ENCODE results near the gene XYLT1. TPM values are rescaled to one million over a fixed set of nuclear protein-coding genes. Genes with fewer than 3 reads are reported as not detected.
A peak's percentile ranks its signal among the peaks of the same experiment; 100 is the strongest.

XYLT1 gene
- total and polyA plus RNA-seq, 2 of the 4 experiments (the other 2 are of a cell fraction): 9.0 to 12.7 TPM

DNA sequence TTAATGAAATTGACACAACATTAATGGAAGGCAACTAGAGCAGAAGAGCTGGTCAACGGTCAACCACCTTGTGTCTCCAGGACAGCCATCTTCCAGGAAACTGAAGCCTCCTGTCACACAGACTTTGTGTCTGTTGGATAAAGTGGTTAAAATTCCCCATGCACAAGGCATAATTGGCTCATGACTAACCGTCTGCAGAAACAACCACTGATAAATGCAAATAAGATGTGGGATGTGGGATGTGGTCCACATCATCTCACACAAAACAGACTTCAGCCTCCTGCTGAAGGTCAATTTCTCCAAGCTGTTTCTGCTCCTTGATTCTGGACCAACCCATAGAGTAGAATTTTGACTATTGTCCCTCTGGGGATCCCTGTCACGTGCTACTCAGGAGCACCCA is 26.9 kb upstream of the XYLT1 start:
- POLR2A ChIA-PET (ENCODE audit: unreplicated experiment): no interaction called here
- 100% methylated on average over 1 of the region's 3 CpGs; no CpG with 5 or more reads in 1 of the 2 experiments for WGBS, 2 experiments (ENCODE audit: extremely low coverage in 2 of 2, insufficient read length in 1 of 2)
- no peak for TF ChIP-seq SMC3 (IDR thresholded peaks at IDR 0.05; ENCODE audit: low read depth, low read length)
- no peak for TF ChIP-seq RAD21 (IDR thresholded peaks at IDR 0.05; ENCODE audit: low read length)
- no peaks in the 10 kb centered on the region for H3K36me3 ChIP-seq (ENCODE audit: control insufficient read depth, insufficient read depth, low read length)
- no peak overlapping the region for H2BK15ac ChIP-seq (ENCODE audit: low read depth, low read length)
- no peak overlapping the region for H3K18ac ChIP-seq (ENCODE audit: low read depth, low read length)
- peak overlapping the region; percentile 37; the same call in 1 of the 2 replicates for H3K4ac ChIP-seq (ENCODE audit: low read depth, low read length)
- peaks cover 4% of the 10 kb centered on the region for H3K9me1 ChIP-seq (ENCODE audit: insufficient read depth, low read length)
- H3K27ac ChIP-seq (ENCODE audit: insufficient read depth, low read length): no peak overlapping the region
- BruUV-seq (replicated peaks): no TSS peak
- CTCF ChIA-PET: no interaction called here
- in situ Hi-C loops (cut with MboI; ENCODE audit: low sequenced_read_pairs): no loop called here
- H2BK120ac ChIP-seq (ENCODE audit: low read depth, low read length): peak overlapping the region; percentile 49
- no peak overlapping the region for H3K4me3 ChIP-seq (ENCODE audit: insufficient read depth, low read depth, low read length)
- H2AK9ac ChIP-seq (replicated peaks; ENCODE audit: low read depth, low read length, poor library complexity): no peak overlapping the region
- no peaks in the 10 kb centered on the region for H4K20me1 ChIP-seq (ENCODE audit: insufficient read depth, low read length)
- peak overlapping the region; percentile 46; the same call in 1 of the 2 replicates for H3K14ac ChIP-seq (replicated peaks; ENCODE audit: low read depth, low read length)
- H2BK20ac ChIP-seq (ENCODE audit: low read depth, low read length): peak overlapping the region; percentile 63; the same call in 1 of the 2 replicates
- H4K5ac ChIP-seq (ENCODE audit: low read depth, low read length): no peak overlapping the region
- 0 out of 4 replicates have a peak overlapping the region, but pooled peaks of 1 of the 2 experiments have one; percentile 39 for H4K8ac ChIP-seq (ENCODE audit: low read depth in 2 of 2, low read length in 2 of 2)
- no peak overlapping the region for H2BK5ac ChIP-seq (ENCODE audit: low read depth, low read length, poor library complexity, severe bottlenecking)
- H2AK5ac ChIP-seq (ENCODE audit: low read depth, low read length): no peak overlapping the region
- no peaks in the 10 kb centered on the region for H3K27me3 ChIP-seq (ENCODE audit: control insufficient read depth, insufficient read depth, low read length)
- H4K91ac ChIP-seq (ENCODE audit: insufficient read depth, low read depth, low read length): no peak overlapping the region
- peak; percentile 60 for DNase-seq
- dilution Hi-C loops (cut with HindIII; ENCODE audit: low sequenced_read_pairs, unreplicated experiment): no loop called here
- H3K4me2 ChIP-seq (ENCODE audit: low read depth, low read length): no peak overlapping the region
- no peaks in the 10 kb centered on the region for H3K79me1 ChIP-seq (ENCODE audit: low read depth in 1 of 2, low read length in 2 of 2)
- H3K9me3 ChIP-seq (ENCODE audit: control insufficient read depth, insufficient read depth, low read length): no peaks in the 10 kb centered on the region
- H2AFZ ChIP-seq (replicated peaks; ENCODE audit: low read length, poor library complexity): no peak overlapping the region
- H3K4me1 ChIP-seq (ENCODE audit: control insufficient read depth, insufficient read depth, low read length): peaks cover 2% of the 10 kb centered on the region; the same call in 1 of the 2 replicates
- H3K56ac ChIP-seq (ENCODE audit: extremely low read depth, insufficient read depth, low read length): no peak overlapping the region
- intact Hi-C loops (cut with micrococcal nuclease): no loop called here
- H3K9ac ChIP-seq (ENCODE audit: low read depth, low read length): no peak overlapping the region
- peak; percentile 74 for ATAC-seq (ENCODE audit: low read depth)
- no peak overlapping the region for H3K23ac ChIP-seq (ENCODE audit: low read depth, low read length)
